Muscle of leg (tissue), 11 donors: ENCODE data around the gene TAL1. TPM values are rescaled to one million over a fixed set of nuclear protein-coding genes. Genes with fewer than 3 reads are reported as not detected.

Experiments used
- DNase-seq: peaks from one replicate; pipeline ENCODE4 v3.0.0; 2013
- H3K27ac ChIP-seq: one replicate; pipeline ENCODE4 v1.5.1; 2013; ENCODE audit warnings: mild to moderate bottlenecking, low read length, control low read depth
- H3K27me3 ChIP-seq: one replicate; pipeline ENCODE4 v1.6.1; 2013; ENCODE audit warnings: low read length; ENCODE audit not compliant: control insufficient read depth, insufficient read depth
- H3K36me3 ChIP-seq: one replicate; pipeline ENCODE4 v1.6.1; 2013; ENCODE audit warnings: low read length; ENCODE audit not compliant: control insufficient read depth, insufficient read depth
- H3K4me1 ChIP-seq: one replicate; pipeline ENCODE4 v1.6.1; 2013; ENCODE audit warnings: low read length; ENCODE audit not compliant: control insufficient read depth, insufficient read depth
- H3K4me3 ChIP-seq: one replicate; pipeline ENCODE4 v1.5.1; 2013; ENCODE audit warnings: low read length, control low read depth
- H3K9me3 ChIP-seq: replicated peaks from 2 replicates; pipeline ENCODE4 v1.6.1; 2013; ENCODE audit warnings: low read depth, low read length; ENCODE audit not compliant: control insufficient read depth
- WGBS: methylation state at CpG from one replicate; pipeline ENCODE4 v1.1.5; 2013; ENCODE audit warnings: missing lambda C conversion rate; ENCODE audit not compliant: insufficient coverage; 5-methylcytosine and 5-hydroxymethylcytosine counted together
- polyA plus RNA-seq, 8 donors: library from polyadenylated mRNA; unstranded; fragments of 120-200 nt; gene quantifications; one replicate each; pipeline versions ENCODE4 v1.2.1 to v1.2.3, GENCODE V29; 2013; ENCODE audit warnings: inconsistent platforms in 1 of 8, low replicate concordance in 1 of 8; ENCODE audit not compliant: insufficient read length in 8 of 8, insufficient read depth in 1 of 8
- total RNA-seq: library from RNA; stranded (reverse); fragments of 120-200 nt; gene quantifications from one replicate; pipeline ENCODE4 v1.2.4, GENCODE V29; 2013

TAL1 gene
- total and polyA plus RNA-seq, 9 donors = 2.2 to 3.9 (median 3.3) TPM

DNA sequence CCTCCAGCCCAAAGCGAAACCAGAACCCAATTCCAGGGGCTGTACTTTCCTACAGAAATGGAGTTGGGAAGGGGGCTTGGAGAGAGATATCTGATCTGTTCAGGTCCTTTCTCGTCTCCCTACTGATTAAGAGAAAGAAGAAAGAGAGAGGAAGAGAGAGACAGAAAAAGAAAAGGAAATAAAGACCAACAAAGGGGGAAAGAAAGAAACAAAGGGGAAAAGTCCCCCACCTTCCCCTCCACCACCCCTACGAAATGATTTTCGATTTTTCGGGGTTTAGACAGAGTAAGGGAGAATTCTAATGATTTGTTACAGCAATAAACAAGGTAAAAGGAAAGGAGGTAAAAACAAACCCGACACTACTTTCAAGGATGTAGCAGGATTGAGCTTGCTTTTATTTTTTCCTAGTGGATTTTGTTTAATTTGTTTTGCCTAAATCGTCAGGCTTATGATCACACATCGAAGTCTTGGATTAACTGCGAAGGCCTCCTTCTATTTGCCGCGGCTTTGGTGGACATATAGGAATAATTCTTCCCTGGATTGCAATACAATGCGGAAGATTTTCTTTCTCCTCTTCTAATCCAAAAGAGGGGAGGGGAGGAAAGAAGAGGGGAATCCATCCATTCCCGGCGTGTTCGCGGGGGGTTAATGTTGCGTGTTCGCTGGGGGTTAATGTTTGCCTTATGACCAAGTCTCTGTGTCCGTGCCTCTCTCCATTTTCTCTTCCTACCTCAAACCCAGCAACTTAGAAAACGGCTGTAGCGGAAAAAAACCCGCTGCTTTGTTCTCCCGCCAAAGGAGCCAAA lies 1.9 kb downstream of the TAL1 start:
- DNase-seq = no peak
- Histone ChIP-seq H3K27ac (peak overlapping the region; percentile 86), H3K27me3 (peaks cover 97% of the 10 kb centered on the region), H3K4me1 (peaks cover 27% of the 10 kb centered on the region), H3K36me3 (no peaks in the 10 kb centered on the region), H3K9me3 (no peaks in the 10 kb centered on the region), H3K4me3 (peak overlapping the region; percentile 33)
- WGBS = no CpG with 5 or more reads among the region's 23 CpGs

DNA sequence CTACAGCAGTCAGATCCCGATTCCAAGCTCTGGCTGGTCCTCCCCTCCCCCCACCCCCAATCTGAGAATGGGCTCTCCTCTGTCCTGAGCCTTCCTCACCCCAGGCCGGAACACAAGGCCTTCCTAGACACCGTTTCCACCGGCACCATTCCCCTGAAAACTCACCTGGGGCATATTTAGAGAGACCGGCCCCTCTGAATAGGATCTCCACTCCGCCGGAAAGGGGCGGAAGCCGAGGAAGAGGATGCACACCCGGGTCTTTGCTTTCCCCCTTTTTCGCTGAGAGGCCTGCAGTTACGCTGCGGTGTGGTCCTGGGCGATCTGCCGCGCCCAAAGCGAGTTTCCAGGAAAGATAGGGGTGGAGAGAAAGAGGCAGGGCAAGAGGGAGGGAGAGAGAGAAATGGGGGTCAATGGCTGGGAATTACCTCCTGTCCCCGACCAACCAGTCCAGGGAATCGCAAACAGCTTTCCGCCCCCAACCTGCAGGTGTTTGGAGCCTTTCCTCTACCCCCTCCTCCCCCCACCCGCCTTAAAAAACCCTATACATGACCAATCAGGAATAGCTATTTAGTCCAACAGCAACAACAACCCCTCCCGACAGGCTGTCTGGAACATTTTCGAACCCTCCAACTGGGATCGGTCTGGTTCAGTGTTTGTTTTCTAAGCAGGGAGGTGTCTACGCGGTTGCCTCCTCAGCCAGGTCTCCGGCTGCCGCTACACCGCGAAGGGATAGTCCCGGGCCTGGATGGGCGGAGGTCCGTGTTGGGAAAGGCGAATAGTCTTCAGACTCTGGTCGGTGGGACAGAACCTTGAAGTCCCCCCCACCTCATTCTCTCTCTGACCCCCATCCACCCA lies 2.8 kb downstream of the TAL1 start:
- Histone ChIP-seq H3K36me3 (no peaks in the 10 kb centered on the region), H3K4me3 (peak overlapping the region; percentile 2), H3K27ac (peak overlapping the region; percentile 63), H3K27me3 (peaks cover 97% of the 10 kb centered on the region), H3K9me3 (no peaks in the 10 kb centered on the region), H3K4me1 (peaks cover 33% of the 10 kb centered on the region)
- DNase-seq = no peak
- 17% methylated on average over 19 of the region's 35 CpGs for WGBS

DNA sequence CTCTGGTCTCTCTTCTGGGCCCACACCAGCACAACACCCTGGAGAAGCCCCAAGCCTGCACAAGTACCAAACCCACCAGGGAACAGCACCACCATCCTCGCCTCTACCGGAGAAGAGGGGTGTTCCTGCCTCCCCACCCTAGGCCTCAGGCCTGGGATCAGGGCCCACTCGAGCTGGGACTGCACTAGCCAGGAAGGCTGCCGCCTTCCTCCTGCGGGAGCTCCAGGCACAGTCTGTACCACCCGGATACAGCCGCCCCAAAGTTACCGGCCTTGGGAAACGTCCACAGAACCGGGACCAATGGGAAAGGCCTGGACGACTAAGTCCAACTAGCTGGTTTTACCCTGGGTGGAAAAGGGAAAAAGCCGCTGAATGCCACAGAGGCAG lies 3.4 kb downstream of the TAL1 start:
- Histone ChIP-seq H3K27me3 (peaks cover 97% of the 10 kb centered on the region), H3K27ac (peak overlapping the region; percentile 25), H3K4me1 (peaks cover 33% of the 10 kb centered on the region), H3K36me3 (no peaks in the 10 kb centered on the region), H3K9me3 (no peaks in the 10 kb centered on the region), H3K4me3 (peak overlapping the region; percentile 2)
- DNase-seq = no peak
- WGBS = 35% methylated on average over 11 of the region's 12 CpGs

DNA sequence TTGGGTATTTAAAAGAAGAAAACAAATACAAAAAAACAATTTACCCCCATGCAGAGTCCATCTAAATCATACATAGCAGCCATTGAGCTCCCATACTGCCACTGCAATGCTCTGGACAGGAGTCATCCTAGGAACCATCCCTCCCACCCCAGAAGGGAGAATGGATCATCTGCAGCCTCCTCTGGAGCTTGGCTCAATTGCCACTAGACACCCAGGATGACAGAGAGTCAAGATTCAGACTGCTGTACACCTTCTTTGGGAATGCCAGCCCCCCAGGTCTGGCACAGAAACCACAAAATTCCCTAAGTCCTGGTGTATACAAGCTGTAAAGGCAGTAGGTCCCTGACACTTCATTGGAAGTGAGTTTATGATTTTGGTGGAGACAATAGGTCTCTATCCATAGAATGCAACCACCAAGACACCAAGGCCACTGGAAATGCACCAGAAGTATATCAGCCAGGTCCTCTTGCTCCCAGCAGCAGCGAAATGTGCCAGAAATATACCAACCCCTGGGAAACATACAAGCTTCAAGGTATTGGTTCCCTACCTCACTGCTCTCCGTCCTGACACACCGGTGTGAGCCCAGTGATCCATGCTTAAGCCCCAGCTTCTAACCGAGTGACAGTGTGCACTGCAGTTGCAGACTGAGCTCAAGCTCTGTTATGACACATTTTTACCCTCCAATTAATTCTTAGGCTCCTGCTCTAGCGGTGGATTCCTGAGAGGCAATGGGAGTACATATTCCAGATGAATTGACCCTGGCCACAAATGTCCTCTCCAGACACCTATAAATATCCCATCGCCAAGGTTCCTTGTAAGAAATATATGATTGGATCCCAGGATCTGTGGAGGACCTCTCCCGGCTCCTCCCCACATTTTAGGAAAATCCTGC lies 4.4 kb downstream of the TAL1 start:
- DNase-seq = no peak
- no peaks in the 10 kb centered on the region for H3K36me3 ChIP-seq
- H3K27ac ChIP-seq = no peak overlapping the region
- H3K9me3 ChIP-seq = no peaks in the 10 kb centered on the region
- no peak overlapping the region for H3K4me3 ChIP-seq
- peaks cover 97% of the 10 kb centered on the region for H3K27me3 ChIP-seq
- H3K4me1 ChIP-seq = peaks cover 33% of the 10 kb centered on the region
- WGBS = 29% methylated on average over 4 of the region's 7 CpGs

DNA sequence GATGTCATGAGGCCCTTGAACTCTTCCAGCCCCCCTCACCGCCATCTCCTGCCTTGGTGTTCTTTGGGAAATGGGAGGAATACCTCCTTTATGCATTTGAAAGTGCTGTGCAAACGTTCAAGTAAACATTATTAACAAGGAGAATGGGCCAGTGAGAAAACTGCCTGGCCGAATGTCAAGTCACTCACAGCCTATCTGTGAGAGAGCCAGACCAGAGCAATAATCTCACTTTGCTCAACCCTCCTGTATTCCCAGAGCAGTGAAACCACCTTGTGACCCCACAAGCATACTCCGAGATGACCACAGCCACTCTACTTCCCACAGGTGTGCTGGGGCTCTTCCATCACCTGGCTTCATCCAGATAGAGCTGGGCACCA lies 5.2 kb downstream of the TAL1 start:
- Histone ChIP-seq H3K27me3 (peaks cover 95% of the 10 kb centered on the region), H3K9me3 (no peaks in the 10 kb centered on the region), H3K27ac (no peak overlapping the region), H3K4me1 (peaks cover 27% of the 10 kb centered on the region), H3K4me3 (no peak overlapping the region), H3K36me3 (no peaks in the 10 kb centered on the region)
- no peak for DNase-seq
- 33% methylated on average over 2 of the region's 4 CpGs for WGBS

DNA sequence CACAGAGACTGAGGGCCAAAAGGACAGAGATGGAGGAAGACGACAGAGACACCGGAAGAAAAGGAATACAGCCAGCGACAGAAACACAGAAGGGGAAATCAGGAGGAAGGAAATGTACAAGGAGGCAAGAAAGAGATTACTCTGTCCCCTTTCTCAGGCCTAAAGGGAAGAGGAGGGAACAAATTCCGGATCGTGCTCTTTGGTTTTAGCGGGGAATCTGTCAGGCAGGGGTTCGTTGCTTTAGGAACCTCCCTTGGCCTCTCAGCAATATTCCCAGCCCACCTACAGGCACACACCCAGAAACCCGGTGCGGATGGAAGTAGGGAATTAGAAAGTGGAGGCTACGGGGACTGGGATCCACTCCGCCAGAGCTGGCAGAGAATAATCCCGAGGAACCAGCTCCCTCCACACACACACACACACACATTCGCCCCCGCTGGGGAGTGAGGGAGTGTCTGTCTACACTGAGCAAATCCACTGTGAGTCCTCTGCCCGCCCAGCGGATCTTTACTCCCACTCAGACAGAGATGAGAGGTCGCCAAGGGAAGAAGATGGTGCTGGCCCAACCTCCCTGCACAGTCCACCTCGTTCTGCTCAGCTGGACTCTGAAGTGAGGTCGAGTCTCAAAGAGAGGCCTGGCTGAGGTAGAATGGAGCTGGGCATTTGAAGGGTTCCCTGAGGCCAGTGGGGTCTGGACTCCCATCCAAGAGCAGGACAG lies 5.7 kb downstream of the TAL1 start:
- WGBS = 4% methylated on average over 4 of the region's 19 CpGs
- no peaks in the 10 kb centered on the region for H3K9me3 ChIP-seq
- H3K4me1 ChIP-seq = peaks cover 22% of the 10 kb centered on the region
- DNase-seq = no peak
- no peak overlapping the region for H3K4me3 ChIP-seq
- H3K36me3 ChIP-seq = no peaks in the 10 kb centered on the region
- no peak overlapping the region for H3K27ac ChIP-seq
- peaks cover 94% of the 10 kb centered on the region for H3K27me3 ChIP-seq

DNA sequence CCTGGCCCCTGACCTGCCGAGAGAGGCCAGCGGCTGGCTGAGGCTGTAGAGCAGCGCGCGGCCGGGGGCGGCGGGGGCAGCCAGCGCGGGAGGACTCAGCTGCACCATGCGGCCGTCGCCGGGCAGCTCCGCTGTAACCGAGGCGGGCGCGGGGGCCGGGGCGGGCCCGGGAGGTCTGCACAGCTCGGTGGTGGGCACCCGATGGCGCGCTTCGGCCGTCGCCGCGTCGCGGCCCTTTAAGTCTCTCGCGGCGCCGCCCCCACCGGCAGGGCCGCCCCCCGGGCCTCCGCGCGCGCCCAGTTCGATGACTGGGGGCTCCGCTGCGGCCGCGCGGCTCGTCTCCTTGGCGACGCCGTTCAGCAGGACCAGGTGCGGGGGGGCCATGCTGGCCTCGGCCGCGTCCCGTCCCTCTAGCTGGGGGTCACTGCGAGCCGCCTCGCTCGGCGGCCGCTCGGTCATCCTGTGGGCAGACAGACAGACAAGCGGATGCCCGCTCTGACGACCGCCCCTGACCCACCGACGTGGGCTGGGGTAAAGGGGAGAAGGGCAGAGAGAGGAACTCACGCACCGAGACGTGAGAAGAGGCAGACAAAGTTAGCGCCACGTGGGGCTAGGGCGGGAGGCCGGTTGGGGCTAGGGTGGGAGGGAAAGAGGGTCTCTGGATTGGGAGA lies 6.5 kb downstream of the TAL1 start:
- Histone ChIP-seq H3K9me3 (no peaks in the 10 kb centered on the region), H3K4me3 (peak overlapping the region; percentile 17), H3K4me1 (peaks cover 16% of the 10 kb centered on the region), H3K36me3 (no peaks in the 10 kb centered on the region), H3K27ac (no peak overlapping the region), H3K27me3 (peaks cover 93% of the 10 kb centered on the region)
- under 1% methylated on average over 71 of the region's 79 CpGs for WGBS
- peak; percentile 25 for DNase-seq

DNA sequence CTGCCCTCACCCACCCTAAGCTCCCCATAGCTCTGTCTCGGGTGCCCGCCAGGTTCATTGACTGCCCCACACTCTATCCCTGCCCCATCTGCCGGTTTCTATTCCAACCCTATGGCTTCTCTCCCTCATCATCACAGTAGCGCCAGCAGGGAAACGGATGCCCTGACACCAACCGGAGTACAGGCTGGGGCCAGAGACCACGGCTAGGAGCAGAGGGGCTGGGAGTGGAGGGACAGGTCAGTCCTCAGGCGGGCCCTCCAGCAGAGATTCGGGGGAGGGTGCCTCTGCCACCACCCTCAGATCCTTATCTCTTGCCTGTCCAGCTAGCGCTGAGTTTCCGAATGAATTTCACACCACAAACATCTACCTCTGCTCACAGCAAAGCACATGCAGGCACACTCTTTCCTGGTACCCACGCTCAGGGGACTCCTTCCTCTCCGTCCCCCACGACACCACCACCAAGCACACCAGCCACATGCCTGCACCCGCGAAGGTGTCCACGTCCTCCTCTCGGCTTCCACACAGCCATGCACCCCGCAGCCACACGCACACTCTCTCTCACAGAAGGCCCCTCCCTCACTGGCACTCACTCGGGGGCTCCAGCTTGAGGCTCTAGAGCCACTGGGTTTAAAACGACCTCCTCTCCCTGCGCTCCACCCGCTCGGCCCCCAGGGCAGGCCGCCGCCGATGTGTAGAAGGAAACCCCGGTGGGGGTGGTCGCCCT lies 7.2 kb downstream of the TAL1 start:
- Histone ChIP-seq H3K27ac (no peak overlapping the region), H3K27me3 (peaks cover 85% of the 10 kb centered on the region), H3K9me3 (no peaks in the 10 kb centered on the region), H3K36me3 (no peaks in the 10 kb centered on the region), H3K4me3 (no peak overlapping the region), H3K4me1 (peaks cover 16% of the 10 kb centered on the region)
- no peak for DNase-seq
- WGBS = 3% methylated on average over 22 of the region's 30 CpGs
